NCI-H2227 (cell line): Measurements from ENCODE around the gene ACMSD.
"Not testable (repeated sequence)": the region's sequence is repeated elsewhere in the genome, so short reads cannot be mapped to it uniquely, and the experiment has no call there.

Experiments used
- DNase-seq: peaks from one replicate; lab custom pipeline; 2025; ENCODE audit not compliant: unreplicated experiment; lab: John Stamatoyannopoulos, UW

The ACMSD gene

GRCh38 chr2:134847582-134847981 lies 9.2 kb downstream of the ACMSD start:
- DNase-seq: not testable (repeated sequence)

GRCh38 chr2:134852518-134852917 lies 14.1 kb downstream of the ACMSD start:
- no peak for DNase-seq

GRCh38 chr2:134855709-134856108 lies 17.3 kb downstream of the ACMSD start:
- DNase-seq: no peak

GRCh38 chr2:134858245-134858644 lies 19.8 kb downstream of the ACMSD start:
- DNase-seq: no peak

- no peak for DNase-seq
Observed at GRCh38 chr2:134861173-134861572, 22.8 kb downstream of the ACMSD start.

- DNase-seq: no peak
Observed at GRCh38 chr2:134862069-134862468, 23.7 kb downstream of the ACMSD start.

GRCh38 chr2:134862674-134863073 lies 24.3 kb downstream of the ACMSD start:
- no peak for DNase-seq

- DNase-seq: no peak
Observed at GRCh38 chr2:134863446-134863845, 25.0 kb downstream of the ACMSD start.

- DNase-seq: no peak
Observed at GRCh38 chr2:134865067-134865787, 26.8 kb downstream of the ACMSD start.

- DNase-seq: no peak
Observed at GRCh38 chr2:134866498-134867099, 28.2 kb downstream of the ACMSD start.

- DNase-seq: no peak
Observed at GRCh38 chr2:134869946-134870736, 31.7 kb downstream of the ACMSD start.

GRCh38 chr2:134873152-134873551 lies 34.7 kb downstream of the ACMSD start:
- DNase-seq: no peak

- no peak for DNase-seq
Observed at GRCh38 chr2:134875309-134875708, 36.9 kb downstream of the ACMSD start.

- peak; percentile 15 for DNase-seq
Observed at GRCh38 chr2:134882773-134883172, 44.4 kb downstream of the ACMSD start.

GRCh38 chr2:134883552-134884293 lies 45.3 kb downstream of the ACMSD start:
- DNase-seq: no peak

GRCh38 chr2:134884435-134884834 lies 46.0 kb downstream of the ACMSD start:
- no peak for DNase-seq

GRCh38 chr2:134892282-134893035 lies 54.0 kb downstream of the ACMSD start:
- DNase-seq: no peak

GRCh38 chr2:134897932-134898331 lies 59.5 kb downstream of the ACMSD start:
- DNase-seq: peak; percentile 31

GRCh38 chr2:134899204-134899603 lies 60.8 kb downstream of the ACMSD start:
- no peak for DNase-seq

GRCh38 chr2:134900151-134900550 lies 61.7 kb downstream of the ACMSD start:
- DNase-seq: no peak

- not testable (repeated sequence) for DNase-seq
Observed at GRCh38 chr2:134903701-134904100, 65.3 kb downstream of the ACMSD start.
